Measurements from ENCODE around the gene LETMD1. TPM values are rescaled to one million over a fixed set of nuclear protein-coding genes. Genes with fewer than 3 reads are reported as not detected.

Gene LETMD1
- total RNA-seq, 1 experiment from 2014 or later: 47.1 TPM

GRCh38 chr12:51087818-51088217 is 39.7 kb downstream of the LETMD1 start:
- Histone ChIP-seq H3K36me3 (ENCODE audit: low read depth, low read length) (no peaks in the 10 kb centered on the region), H3K79me2 (ENCODE audit: low read length) (peaks cover 4% of the 10 kb centered on the region), H3K9me2 (replicated peaks; ENCODE audit: low read length) (no peaks in the 10 kb centered on the region), H3K4me2 (ENCODE audit: low read length) (no peak overlapping the region), H3K4me1 (ENCODE audit: insufficient read depth, low read length) (no peaks in the 10 kb centered on the region), H3K4me3 (ENCODE audit: low read length) (no peak overlapping the region), H2AFZ (ENCODE audit: low read length) (no peak overlapping the region), H3F3A (ENCODE audit: low read length, unreplicated experiment) (no peaks in the 10 kb centered on the region), H3K27me3 (ENCODE audit: low read length) (no peaks in the 10 kb centered on the region), H3K9ac (ENCODE audit: low read length) (no peak overlapping the region), H4K20me1 (ENCODE audit: low read length) (no peaks in the 10 kb centered on the region), H3K9me3 (ENCODE audit: low read length) (no peaks in the 10 kb centered on the region), H3K27ac (ENCODE audit: low read length) (no peak overlapping the region)
- no peak for DNase-seq
- TF ChIP-seq EZH2 (IDR thresholded peaks at IDR 0.05; ENCODE audit: low read length, unreplicated experiment): no peak
- TF ChIP-seq EZH2phosphoT487 (IDR thresholded peaks at IDR 0.05; ENCODE audit: borderline replicate concordance, low read length): no peak
- no peak for TF ChIP-seq CTCF (conservative IDR thresholded peaks at IDR 0.05; ENCODE audit: low read depth, low read length)
- BruUV-seq (replicated peaks): no TSS peak
- CTCF ChIA-PET: no interaction called here
- POLR2A ChIA-PET (ENCODE audit: unreplicated experiment): no interaction called here
- no peak for ATAC-seq
- intact Hi-C loops (cut with micrococcal nuclease): no loop called here

- no peak overlapping the region for H3K4me2 ChIP-seq (ENCODE audit: low read length)
- H4K20me1 ChIP-seq (ENCODE audit: low read length): no peaks in the 10 kb centered on the region
- no peaks in the 10 kb centered on the region for H3K9me3 ChIP-seq (ENCODE audit: low read length)
- DNase-seq: no peak
- H3K36me3 ChIP-seq (ENCODE audit: low read depth, low read length): peaks cover 22% of the 10 kb centered on the region
- H3K4me1 ChIP-seq (ENCODE audit: insufficient read depth, low read length): no peaks in the 10 kb centered on the region
- ChIA-PET POLR2A (ENCODE audit: unreplicated experiment) (no interaction called here), CTCF (no interaction called here)
- H3K27ac ChIP-seq (ENCODE audit: low read length): no peak overlapping the region
- no peaks in the 10 kb centered on the region for H3K27me3 ChIP-seq (ENCODE audit: low read length)
- no peak for ATAC-seq
- intact Hi-C loops (cut with micrococcal nuclease): no loop called here
- no peaks in the 10 kb centered on the region for H3K9me2 ChIP-seq (replicated peaks; ENCODE audit: low read length)
- TF ChIP-seq CTCF (conservative IDR thresholded peaks at IDR 0.05; ENCODE audit: low read depth, low read length): no peak
- H3K79me2 ChIP-seq (ENCODE audit: low read length): no peaks in the 10 kb centered on the region
- H3K4me3 ChIP-seq (ENCODE audit: low read length): no peak overlapping the region
- no TSS peak for BruUV-seq (replicated peaks)
- H3F3A ChIP-seq (ENCODE audit: low read length, unreplicated experiment): no peaks in the 10 kb centered on the region
- H2AFZ ChIP-seq (ENCODE audit: low read length): no peak overlapping the region
- H3K9ac ChIP-seq (ENCODE audit: low read length): no peak overlapping the region
Observed at GRCh38 chr12:51090705-51091229, 42.6 kb downstream of the LETMD1 start.

GRCh38 chr12:51098611-51099010 is 50.5 kb downstream of the LETMD1 start:
- POLR2A ChIA-PET (ENCODE audit: unreplicated experiment): no interaction called here
- Histone ChIP-seq H2AFZ (ENCODE audit: low read length) (no peak overlapping the region), H3F3A (ENCODE audit: low read length, unreplicated experiment) (no peaks in the 10 kb centered on the region), H3K36me3 (ENCODE audit: low read depth, low read length) (peaks cover 42% of the 10 kb centered on the region), H3K9me2 (replicated peaks; ENCODE audit: low read length) (no peaks in the 10 kb centered on the region), H3K4me2 (ENCODE audit: low read length) (no peak overlapping the region), H3K79me2 (ENCODE audit: low read length) (no peaks in the 10 kb centered on the region), H3K4me1 (ENCODE audit: insufficient read depth, low read length) (no peaks in the 10 kb centered on the region), H3K27me3 (ENCODE audit: low read length) (no peaks in the 10 kb centered on the region), H3K27ac (ENCODE audit: low read length) (no peak overlapping the region), H3K4me3 (ENCODE audit: low read length) (no peak overlapping the region), H4K20me1 (ENCODE audit: low read length) (no peaks in the 10 kb centered on the region), H3K9me3 (ENCODE audit: low read length) (no peaks in the 10 kb centered on the region), H3K9ac (ENCODE audit: low read length) (no peak overlapping the region)
- DNase-seq: no peak
- CTCF ChIA-PET: no interaction called here
- BruUV-seq (replicated peaks): no TSS peak
- intact Hi-C loops (cut with micrococcal nuclease): loop anchor here (5.0 kb wide), 2 partner anchors 229 to 244 kb away; no protein-coding TSS in a partner anchor
- ATAC-seq: no peak
- TF ChIP-seq CTCF (conservative IDR thresholded peaks at IDR 0.05; ENCODE audit: low read depth, low read length) (no peak), EZH2 (IDR thresholded peaks at IDR 0.05; ENCODE audit: low read length, unreplicated experiment) (no peak), EZH2phosphoT487 (IDR thresholded peaks at IDR 0.05; ENCODE audit: borderline replicate concordance, low read length) (no peak)

Data from PC-3 (cell line).